Activated CD4-positive, CD25-positive, alpha-beta regulatory T cell treated with anti-CD3 and anti-CD28 coated beads, Interleukin-2, amount 50 U/mL, for 72 hours (primary cell): Measurements from ENCODE around the gene RAB27B.

Experiments used
- DNase-seq: peaks from one replicate; pipeline ENCODE4 v3.0.0; 2021

RAB27B gene

DNA sequence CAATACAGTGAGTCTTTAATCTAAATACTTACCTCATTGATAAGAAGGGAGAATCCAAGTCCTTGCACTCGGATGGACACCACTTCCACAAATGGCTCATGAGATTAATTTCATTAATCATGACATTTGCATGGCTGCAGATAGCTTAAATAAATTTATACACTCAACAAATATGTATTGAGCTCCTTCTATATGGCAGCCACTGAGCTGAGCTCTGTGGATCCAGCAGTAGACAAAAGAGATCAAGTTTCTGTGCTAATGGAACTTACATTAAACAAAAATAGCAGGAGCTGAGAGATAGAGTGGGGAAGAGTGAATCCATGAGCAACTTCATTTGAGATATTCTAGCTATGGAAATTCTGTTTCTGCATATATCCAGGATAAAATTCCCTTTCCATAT, 44.4 kb downstream of the RAB27B start:
- DNase-seq = no peak

GRCh38 chr18:54873884-54874255, 45.6 kb downstream of the RAB27B start:
- DNase-seq = no peak

DNA sequence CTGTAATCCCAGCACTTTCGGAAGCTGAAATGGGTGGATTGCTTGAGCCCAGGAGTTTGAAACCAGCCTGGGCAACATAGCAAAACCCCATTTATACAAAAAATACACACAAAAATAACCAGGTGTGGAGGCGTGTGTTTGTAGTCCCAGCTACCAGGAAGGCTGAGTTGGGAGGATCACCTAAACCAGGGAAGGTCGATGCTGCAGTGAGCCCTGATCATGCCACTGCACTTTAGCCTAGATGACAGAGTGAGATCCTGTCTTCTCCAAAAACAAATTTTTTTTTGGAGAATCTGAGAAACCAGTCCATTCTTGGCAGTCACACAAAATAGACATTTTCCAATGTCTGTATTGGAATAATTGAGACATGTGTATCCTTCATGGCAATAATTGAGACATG, 46.8 kb downstream of the RAB27B start:
- no peak for DNase-seq

DNA sequence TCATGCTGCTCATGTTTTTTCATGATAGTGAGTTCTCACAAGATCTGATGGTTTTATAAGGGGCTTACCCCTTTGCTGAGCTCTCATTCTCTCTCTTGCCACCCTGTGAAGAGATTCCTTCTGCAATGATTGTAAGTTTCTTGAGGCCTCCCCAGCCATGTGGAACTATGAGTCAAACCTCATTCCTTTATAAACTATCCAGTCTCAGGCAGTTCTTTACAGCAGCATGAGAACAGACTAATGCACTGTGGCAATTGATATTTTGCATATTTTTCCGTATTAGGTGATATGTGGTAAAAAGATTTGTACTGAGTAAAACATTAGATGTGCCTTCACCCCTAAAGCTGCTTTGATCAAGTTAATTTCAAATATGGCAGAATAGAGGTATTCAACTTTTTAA, 48.8 kb downstream of the RAB27B start:
- no peak for DNase-seq

GRCh38 chr18:54878159-54878622, 49.9 kb downstream of the RAB27B start:
- no peak for DNase-seq

DNA sequence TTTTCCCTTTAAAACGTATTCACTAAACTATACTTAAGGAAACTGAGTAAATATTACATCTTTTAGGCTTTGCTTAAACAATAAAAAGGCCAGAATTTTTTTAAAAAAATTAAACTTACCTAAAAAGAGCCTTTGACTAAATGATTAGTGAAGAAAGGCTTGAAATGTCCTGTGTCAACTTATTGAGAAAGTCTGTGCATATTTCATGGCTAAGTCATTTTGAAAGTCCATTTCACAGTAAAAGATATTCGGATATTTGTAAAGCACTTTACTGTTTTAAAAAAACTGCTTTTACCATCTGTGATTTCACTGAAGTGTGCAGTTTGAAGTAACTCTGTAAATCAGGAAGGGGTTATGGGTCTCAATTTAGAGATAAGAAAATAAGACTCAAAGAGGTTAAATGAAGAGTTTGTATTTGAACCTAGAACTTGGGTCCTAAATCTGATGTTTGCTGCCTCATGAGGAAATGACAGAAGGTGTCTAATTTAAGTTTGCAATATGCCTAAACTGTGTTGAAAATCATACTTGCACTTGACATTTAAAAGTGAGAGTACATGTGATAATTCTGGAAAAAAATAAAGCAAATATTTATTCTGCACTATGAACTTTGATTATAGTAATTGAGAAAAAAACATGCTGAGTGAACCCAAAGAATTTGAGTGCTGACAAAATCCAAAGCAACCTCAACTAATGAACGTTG, 50.5 kb downstream of the RAB27B start:
- no peak for DNase-seq

- DNase-seq = no peak
These were observed 51.4 kb downstream of the RAB27B start for GRCh38 chr18:54879691-54880090.

DNA sequence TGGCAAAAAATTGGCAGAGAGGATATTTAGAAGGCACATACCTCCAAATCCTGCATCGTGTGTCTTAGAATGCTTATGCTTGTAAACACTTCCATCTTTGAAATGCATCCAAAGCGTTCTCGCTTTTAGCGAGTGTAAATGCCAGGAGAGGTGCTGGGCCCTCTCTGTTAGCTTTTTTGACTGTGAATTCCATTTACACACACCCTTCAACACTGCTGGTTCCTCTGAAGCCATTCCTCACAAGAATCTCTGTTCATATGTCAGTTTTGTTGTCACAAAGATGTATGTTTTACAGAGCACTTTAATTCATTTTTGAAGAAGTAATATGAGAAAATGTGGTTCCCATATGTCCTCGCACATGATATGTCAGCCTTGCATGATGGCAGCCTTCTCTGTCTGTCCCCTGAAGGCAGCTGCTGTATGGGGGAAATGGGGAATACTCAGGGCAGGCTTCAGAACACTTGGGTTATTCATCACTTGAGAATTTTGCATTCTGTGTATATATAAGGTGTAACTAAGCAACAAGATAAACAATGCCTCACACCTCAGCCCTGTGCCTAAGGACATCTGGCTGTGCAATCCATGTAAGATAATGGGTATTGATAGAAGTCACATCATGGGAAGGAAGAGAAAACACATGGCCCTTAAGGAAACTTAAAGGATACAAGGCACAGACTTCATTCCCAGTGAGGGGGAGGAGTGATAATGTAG, 52.3 kb downstream of the RAB27B start:
- DNase-seq = no peak

GRCh38 chr18:54881229-54881768, 53.0 kb downstream of the RAB27B start:
- no peak for DNase-seq

DNA sequence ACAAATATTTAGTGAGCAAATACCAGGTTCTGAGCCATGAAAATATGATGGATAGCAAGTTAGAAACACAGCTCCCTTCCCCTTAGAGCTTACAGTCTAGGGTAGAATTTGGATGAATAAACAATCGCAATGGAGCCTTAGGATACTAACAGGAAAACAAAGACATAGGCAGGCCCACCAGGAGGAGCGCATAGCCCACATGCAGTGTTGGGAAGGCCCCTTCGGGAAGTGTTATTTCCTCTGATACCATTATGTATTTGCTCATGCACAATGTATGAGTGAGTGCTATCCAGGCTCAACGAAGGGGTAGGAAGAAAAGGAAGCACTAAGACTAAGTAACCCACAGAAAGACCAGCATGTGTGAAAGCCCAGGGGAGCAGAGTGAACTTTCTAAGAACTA, 54.0 kb downstream of the RAB27B start:
- DNase-seq = no peak

DNA sequence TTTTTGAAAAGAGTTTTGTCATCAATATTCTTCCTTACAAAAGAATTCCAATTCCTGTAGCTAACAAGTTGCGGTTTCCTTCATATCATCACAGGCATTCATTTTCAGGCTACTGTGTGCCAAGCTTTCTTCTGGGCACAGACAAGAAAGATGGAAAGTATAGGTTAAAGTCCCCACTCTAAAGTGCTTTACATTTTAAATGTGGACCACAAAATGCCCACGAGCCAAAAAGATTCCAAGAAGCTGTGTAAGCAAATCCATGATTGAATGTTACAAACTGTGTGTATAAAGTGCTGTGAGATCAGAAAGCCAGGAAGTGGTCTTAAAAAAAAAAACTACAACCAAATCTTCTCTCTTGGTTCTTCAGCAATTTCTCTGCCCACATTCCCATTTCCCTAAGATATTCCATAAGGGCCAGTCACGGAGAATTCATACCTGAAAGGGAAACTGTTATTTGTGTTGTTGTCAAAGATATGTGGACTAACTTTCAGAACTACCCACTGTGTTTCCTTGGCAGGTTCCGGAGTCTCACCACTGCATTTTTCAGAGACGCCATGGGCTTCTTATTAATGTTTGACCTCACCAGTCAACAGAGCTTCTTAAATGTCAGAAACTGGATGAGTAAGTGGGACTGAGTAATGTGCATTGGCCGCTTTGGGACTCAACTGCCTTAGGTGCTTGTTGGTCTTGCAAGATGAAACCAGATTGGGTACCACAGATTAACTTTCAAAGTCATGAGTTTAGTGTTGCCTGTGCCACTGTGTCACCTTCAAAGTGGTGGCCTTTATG, 55.7 kb downstream of the RAB27B start:
- no peak for DNase-seq

- no peak for DNase-seq
These were observed 60.1 kb downstream of the RAB27B start for GRCh38 chr18:54888378-54888777.

GRCh38 chr18:54888933-54889332, 60.7 kb downstream of the RAB27B start:
- DNase-seq = no peak

DNA sequence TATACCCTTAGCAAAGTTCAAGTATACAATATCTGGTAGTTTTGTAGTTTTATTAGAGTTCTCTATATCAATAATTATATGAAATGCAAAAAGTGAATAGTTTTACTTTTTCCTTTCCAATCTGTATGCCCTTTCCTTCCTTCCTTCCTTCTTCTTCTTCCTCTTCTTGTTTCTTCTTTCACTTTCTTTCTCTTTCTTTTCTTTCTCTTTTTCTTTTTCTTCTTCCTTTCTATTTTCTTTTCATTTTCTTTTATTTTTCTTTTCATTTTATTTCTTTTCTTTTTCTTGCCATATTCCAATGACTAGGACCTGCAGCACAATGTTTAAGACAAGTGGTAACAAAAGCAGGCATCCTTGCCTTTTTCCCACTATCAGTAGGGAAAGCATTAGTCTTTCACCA, 71.2 kb downstream of the RAB27B start:
- no peak for DNase-seq

DNA sequence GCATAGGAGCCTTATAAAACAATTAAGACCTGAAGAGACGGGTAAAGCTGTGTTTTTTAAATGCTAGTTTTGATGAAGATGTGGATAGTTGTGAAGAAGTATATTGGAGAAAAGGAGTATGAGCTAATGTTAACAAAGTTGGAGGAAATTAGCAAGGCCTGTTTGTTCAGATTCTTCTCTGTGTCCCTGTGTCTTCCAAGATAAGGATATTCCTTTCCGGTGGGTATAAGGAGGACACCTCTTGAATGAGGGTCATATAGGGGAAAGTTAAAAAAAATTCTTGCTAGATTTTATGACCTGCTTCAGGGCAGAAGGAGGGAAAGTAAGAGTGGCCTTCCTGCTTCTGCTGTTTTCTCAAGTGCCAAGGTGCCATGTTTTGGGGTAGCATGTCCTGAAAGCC, 72.0 kb downstream of the RAB27B start:
- DNase-seq = no peak

GRCh38 chr18:54904581-54904980, 76.3 kb downstream of the RAB27B start:
- no peak for DNase-seq

DNA sequence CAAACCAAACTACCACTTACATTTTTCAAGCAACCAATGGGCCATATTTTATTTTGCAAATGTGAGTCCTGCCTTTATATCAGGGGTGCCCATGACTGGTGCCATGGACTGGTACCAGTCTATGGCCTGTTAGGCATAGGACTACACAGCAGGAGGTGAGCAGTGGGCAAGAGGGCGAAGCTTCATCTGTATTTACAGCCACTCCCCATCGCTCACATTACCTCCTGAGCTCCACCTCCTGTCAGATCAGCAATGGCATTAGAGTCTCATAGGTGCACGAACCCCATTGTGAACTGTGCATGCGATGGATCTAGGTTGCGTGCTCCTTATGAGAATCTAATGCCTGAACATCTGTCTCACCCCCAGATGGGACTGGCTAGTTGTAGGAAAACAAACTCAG, 77.4 kb downstream of the RAB27B start:
- no peak for DNase-seq

GRCh38 chr18:54906331-54907185, 78.3 kb downstream of the RAB27B start:
- DNase-seq = no peak

GRCh38 chr18:54909538-54909937, 81.3 kb downstream of the RAB27B start:
- DNase-seq = no peak

DNA sequence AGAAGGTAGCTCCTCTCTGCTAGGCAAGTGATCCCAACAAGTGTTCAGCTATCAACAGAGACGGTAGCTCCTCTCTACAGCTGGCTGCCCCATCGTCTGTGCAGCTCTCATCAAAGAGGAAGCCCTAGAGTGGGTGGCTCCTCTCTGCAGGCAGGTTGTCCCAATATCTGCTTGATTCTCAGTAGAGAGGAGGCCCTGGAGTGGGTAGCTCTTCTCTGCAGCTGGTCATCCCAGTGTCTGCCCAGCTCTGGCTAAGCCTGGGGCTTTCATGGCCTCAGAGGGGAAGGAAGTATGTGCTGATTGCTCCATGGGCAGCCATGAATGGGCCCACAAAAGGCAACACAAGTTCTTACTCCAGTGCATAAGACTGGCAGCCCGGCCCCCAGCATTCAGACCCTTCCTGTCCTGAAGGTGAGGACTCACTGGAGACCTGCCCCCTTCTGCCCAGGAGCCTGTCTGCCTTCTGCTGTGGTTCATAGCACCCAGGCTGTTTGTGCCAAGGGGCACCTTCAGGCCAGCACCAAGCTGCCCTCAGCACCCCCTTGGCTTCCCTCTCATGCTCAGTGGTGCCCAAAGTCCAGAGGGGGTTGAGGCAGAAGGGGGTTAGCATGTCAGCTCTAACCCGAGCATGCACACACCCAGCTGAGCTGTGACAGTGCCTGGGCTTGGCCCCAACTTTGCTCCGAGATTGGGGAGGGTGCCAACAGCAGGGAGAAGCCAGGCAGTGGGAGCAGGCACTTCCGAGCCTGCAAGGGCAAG, 82.1 kb downstream of the RAB27B start:
- DNase-seq = no peak

DNA sequence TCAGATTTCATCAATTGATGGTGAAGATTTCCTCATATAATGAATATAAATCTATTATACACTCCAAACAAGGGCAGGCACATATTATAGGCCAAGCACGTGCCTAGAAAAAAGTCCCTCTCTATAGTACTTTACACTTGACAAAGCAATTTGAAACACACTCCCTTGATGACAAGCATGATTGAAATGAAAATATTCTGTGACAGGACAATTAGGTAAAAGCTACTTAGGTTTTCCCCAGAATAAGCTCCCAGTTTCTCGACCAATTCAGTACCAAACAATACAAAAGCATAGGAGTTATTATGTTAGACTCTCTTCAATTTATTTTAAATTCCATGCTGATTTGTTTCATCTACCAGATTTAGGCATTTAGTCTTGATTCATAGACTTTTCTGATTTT, 83.3 kb downstream of the RAB27B start:
- DNase-seq = no peak

DNA sequence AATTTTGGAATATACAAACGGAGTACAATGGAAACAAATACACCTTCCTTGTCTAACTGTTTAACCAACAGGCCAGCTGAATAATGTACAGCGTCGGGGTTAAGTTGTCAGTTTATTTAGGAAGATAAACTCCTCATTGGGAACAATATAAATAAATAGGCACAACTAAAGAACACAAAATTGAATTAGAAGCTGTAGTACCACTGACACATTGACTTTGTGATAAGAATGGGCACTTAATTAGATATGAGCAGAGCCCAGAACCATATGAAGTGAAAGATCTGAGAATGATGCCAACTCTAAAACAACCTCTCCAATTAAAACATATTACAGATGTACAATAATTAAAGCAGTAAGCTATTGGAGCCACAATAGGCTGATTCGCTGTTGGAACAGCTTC, 86.5 kb downstream of the RAB27B start:
- DNase-seq = no peak
